HCEC 1CT (cell line): ENCODE data around the gene TMPRSS11E.
A peak's percentile ranks its signal among the peaks of the same experiment; 100 is the strongest.
"Not testable (repeated sequence)": the region's sequence is repeated elsewhere in the genome, so short reads cannot be mapped to it uniquely, and the experiment has no call there.

Experiments used
- DNase-seq: peaks from one replicate; pipeline ENCODE4 v3.0.0-alpha.2; 2017

Gene TMPRSS11E

GRCh38 chr4:68463796-68464195 lies 16.5 kb downstream of the TMPRSS11E start:
- peak; percentile 14 for DNase-seq

GRCh38 chr4:68465058-68465457 lies 17.8 kb downstream of the TMPRSS11E start:
- DNase-seq = peak; percentile 3

- peak; percentile 69 for DNase-seq
These were observed 18.9 kb downstream of the TMPRSS11E start for GRCh38 chr4:68466185-68466584.

- peak; percentile 6 for DNase-seq
These were observed 19.5 kb downstream of the TMPRSS11E start for GRCh38 chr4:68466751-68467150.

GRCh38 chr4:68469482-68469881 lies 22.2 kb downstream of the TMPRSS11E start:
- DNase-seq = no peak

- DNase-seq = peak; percentile 25
These were observed 28.9 kb downstream of the TMPRSS11E start for GRCh38 chr4:68476191-68476590.

GRCh38 chr4:68489338-68489737 lies 42.1 kb downstream of the TMPRSS11E start:
- DNase-seq = no peak

GRCh38 chr4:68490826-68491457 lies 43.7 kb downstream of the TMPRSS11E start:
- no peak for DNase-seq

GRCh38 chr4:68494688-68495087 lies 47.4 kb downstream of the TMPRSS11E start:
- DNase-seq = no peak

GRCh38 chr4:68498413-68499007 lies 51.2 kb downstream of the TMPRSS11E start:
- peak; percentile 35 for DNase-seq

- no peak for DNase-seq
These were observed 51.8 kb downstream of the TMPRSS11E start for GRCh38 chr4:68499021-68499420.

- not testable (repeated sequence) for DNase-seq
These were observed 56.2 kb downstream of the TMPRSS11E start for GRCh38 chr4:68503462-68503861.

GRCh38 chr4:68504836-68505235 lies 57.6 kb downstream of the TMPRSS11E start:
- not testable (repeated sequence) for DNase-seq

- DNase-seq = not testable (repeated sequence)
These were observed 58.2 kb downstream of the TMPRSS11E start for GRCh38 chr4:68505452-68505851.

- DNase-seq = no peak
These were observed 71.6 kb downstream of the TMPRSS11E start for GRCh38 chr4:68518889-68519288.

GRCh38 chr4:68520985-68521384 lies 73.7 kb downstream of the TMPRSS11E start:
- DNase-seq = no peak

GRCh38 chr4:68522232-68522631 lies 75.0 kb downstream of the TMPRSS11E start:
- not testable (repeated sequence) for DNase-seq

- DNase-seq = no peak
These were observed 88.7 kb downstream of the TMPRSS11E start for GRCh38 chr4:68535974-68536373.

GRCh38 chr4:68536375-68536774 lies 89.1 kb downstream of the TMPRSS11E start:
- DNase-seq = no peak

- DNase-seq = not testable (repeated sequence)
These were observed 95.5 kb downstream of the TMPRSS11E start for GRCh38 chr4:68542742-68543141.
